AG10803 (cell line): ENCODE data around the gene GALK2.
A peak's percentile ranks its signal among the peaks of the same experiment; 100 is the strongest.

ENCODE experiments used
- DNase-seq: peaks from one replicate; pipeline ENCODE4 v3.0.0; 2010; ENCODE audit warnings: low read depth
- H3K4me3 ChIP-seq: 2 replicates; pipeline ENCODE4 v1.5.1; 2011; ENCODE audit warnings: mild to moderate bottlenecking, low read length, control low read depth
- CTCF ChIP-seq: conservative IDR thresholded peaks from 2 replicates; pipeline ENCODE4 v1.5.1; 2011; ENCODE audit warnings: mild to moderate bottlenecking, low read length, control low read depth, inconsistent platforms

The GALK2 gene

GRCh38 chr15:49300856-49301255 is 130.8 kb downstream of the GALK2 start:
- DNase-seq = no peak
- TF ChIP-seq CTCF = no peak
- H3K4me3 ChIP-seq = no peak overlapping the region

GRCh38 chr15:49301562-49301961 is 131.5 kb downstream of the GALK2 start:
- peak; percentile 26 for DNase-seq
- no peak overlapping the region for H3K4me3 ChIP-seq
- no peak for TF ChIP-seq CTCF

GRCh38 chr15:49303003-49303402 is 133.0 kb downstream of the GALK2 start:
- no peak for DNase-seq
- H3K4me3 ChIP-seq = no peak overlapping the region
- no peak for TF ChIP-seq CTCF

GRCh38 chr15:49306551-49306950 is 136.5 kb downstream of the GALK2 start:
- H3K4me3 ChIP-seq = no peak overlapping the region
- TF ChIP-seq CTCF = no peak
- DNase-seq = no peak

GRCh38 chr15:49308686-49309085 is 138.6 kb downstream of the GALK2 start:
- no peak overlapping the region for H3K4me3 ChIP-seq
- no peak for DNase-seq
- no peak for TF ChIP-seq CTCF

DNA sequence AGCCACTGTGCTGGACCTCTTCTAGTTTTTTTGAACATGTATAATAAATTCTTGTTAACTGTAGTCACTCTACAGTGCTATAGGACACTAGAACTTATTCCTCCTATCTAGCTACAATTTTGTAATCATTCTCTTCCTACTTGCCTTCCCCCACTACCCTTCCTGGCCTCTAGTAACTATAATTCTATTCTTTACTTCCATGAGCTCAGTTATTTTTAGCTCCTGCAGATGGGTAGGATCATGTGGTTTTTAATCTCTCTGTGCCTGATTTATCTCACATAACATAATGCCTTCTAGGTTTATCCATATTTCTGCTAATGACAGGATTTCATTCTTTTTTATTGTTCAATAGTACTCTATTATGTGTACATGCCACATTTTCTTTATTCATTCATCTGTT is 139.8 kb downstream of the GALK2 start:
- TF ChIP-seq CTCF = no peak
- H3K4me3 ChIP-seq = no peak overlapping the region
- no peak for DNase-seq

- DNase-seq = peak; percentile 88
- H3K4me3 ChIP-seq = no peak overlapping the region
- no peak for TF ChIP-seq CTCF
These were observed 143.6 kb downstream of the GALK2 start for GRCh38 chr15:49313650-49314049.
